Left ventricle myocardium inferior (tissue), 1 donor: ENCODE results near the gene AS3MT. TPM values are rescaled to one million over a fixed set of nuclear protein-coding genes. Genes with fewer than 3 reads are reported as not detected.
"Not testable (repeated sequence)": the region's sequence is repeated elsewhere in the genome, so short reads cannot be mapped to it uniquely, and the experiment has no call there.

Experiments used
- DNase-seq: peaks from one replicate; pipeline ENCODE4 v3.0.0-alpha.2; 2020
- H3K27ac ChIP-seq: fragments of 200-600 bp; replicated peaks from 2 replicates; pipeline ENCODE4 v1.8.0; 2021
- H3K27me3 ChIP-seq: fragments of 200-600 bp; 2 replicates; pipeline ENCODE4 v1.8.0; 2021; ENCODE audit warnings: low read depth
- H3K36me3 ChIP-seq: fragments of 200-600 bp; 2 replicates; pipeline ENCODE4 v1.8.0; 2021
- H3K4me1 ChIP-seq: fragments of 200-600 bp; 2 replicates; pipeline ENCODE4 v1.8.0; 2021
- H3K4me3 ChIP-seq: fragments of 200-600 bp; 2 replicates; pipeline ENCODE4 v1.8.0; 2021; ENCODE audit warnings: mild to moderate bottlenecking, moderate library complexity
- H3K9me3 ChIP-seq: fragments of 200-600 bp; replicated peaks from 2 replicates; pipeline ENCODE4 v1.8.0; 2021
- CTCF ChIP-seq: fragments of 200-600 bp; IDR thresholded peaks from 2 replicates; pipeline ENCODE4 v1.8.0; 2021; ENCODE audit warnings: antibody characterized with exemption, mild to moderate bottlenecking, borderline replicate concordance
- intact Hi-C: fragments of 100-400 bp; cut with micrococcal nuclease; formaldehyde crosslinking; loops from one replicate; pipeline ENCODE4 v1.11.0; 2022
- total RNA-seq: library from RNA; stranded (reverse); fragmentation: NEBNext Ultra II Directional; extraction: Animal tissue kit (Norgen Biotek cat#: 25700); gene quantifications from one replicate; pipeline ENCODE4 v1.2.1, GENCODE V29; 2021
- donor health status: DM: no; HTN: yes; CAD: no; lungs with severe emphysema.

Gene AS3MT
- total RNA-seq, 1 donor from 2014 or later: 17.2 TPM

DNA sequence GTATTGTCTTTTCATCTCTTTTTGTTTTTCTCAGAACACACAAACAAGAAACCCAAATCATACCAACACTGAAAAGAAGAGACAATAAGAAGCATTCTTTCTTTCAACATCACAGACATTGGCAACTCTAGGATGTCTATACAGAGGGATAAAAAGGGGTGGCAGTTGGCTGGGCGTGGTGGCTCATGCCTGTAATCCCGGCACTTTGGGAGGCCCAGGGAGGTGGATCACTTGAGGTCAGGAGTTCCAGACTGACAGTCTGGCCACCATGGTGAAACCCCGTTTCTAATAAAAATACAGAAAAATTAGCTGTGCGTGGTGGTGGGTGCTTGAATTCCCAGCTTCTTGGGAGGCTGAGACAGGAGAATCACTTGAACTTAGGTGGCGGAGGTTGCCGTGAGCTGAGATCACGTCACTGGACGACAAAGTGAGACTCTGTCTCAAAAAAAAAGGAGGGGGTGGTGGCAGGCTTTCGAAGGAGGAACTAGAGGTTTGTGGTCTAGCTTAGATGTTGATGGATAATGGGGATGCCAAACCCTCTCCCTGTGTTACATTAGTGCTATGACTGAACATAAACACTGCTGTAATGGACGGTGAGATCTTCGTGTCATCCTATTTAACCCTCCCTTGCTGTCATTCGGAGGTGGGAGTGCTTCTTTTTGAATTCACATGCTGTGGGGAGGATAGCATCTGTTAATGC is 58.2 kb downstream of the AS3MT start:
- Histone ChIP-seq H3K4me1 (peaks cover 15% of the 10 kb centered on the region), H3K27ac (no peak overlapping the region), H3K36me3 (peaks cover 14% of the 10 kb centered on the region), H3K4me3 (no peak overlapping the region), H3K27me3 (no peaks in the 10 kb centered on the region), H3K9me3 (no peaks in the 10 kb centered on the region)
- intact Hi-C loops: no loop called here
- DNase-seq: no peak
- no peak for TF ChIP-seq CTCF

DNA sequence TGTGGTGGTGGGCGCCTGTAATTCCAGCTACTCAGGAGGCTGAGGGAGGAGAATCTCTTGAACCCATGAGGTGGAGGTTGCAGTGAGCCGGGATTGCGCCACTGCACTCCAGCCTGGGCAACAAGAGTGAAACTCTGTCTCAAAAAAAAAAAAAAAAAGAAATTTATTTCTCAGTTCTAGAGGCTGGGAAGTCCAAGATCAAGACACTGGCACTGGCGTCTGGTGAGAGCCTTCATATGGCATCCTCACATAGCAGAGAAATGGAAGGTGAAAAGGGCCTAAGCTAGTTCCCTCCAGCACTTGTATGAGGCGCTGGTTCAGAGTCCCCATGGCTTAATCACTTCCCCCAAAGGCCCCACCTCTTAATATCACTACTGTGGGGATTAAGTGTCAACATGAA is 59.2 kb downstream of the AS3MT start:
- H3K27me3 ChIP-seq, H3K4me3 ChIP-seq, H3K4me1 ChIP-seq, H3K27ac ChIP-seq, DNase-seq, intact Hi-C loops, H3K9me3 ChIP-seq: not testable (repeated sequence)
- peaks cover 14% of the 10 kb centered on the region for H3K36me3 ChIP-seq

- Histone ChIP-seq H3K27ac (no peak overlapping the region), H3K9me3 (no peaks in the 10 kb centered on the region), H3K36me3 (peaks cover 14% of the 10 kb centered on the region), H3K4me3 (no peak overlapping the region), H3K4me1 (no peaks in the 10 kb centered on the region), H3K27me3 (no peaks in the 10 kb centered on the region)
- no peak for DNase-seq
- TF ChIP-seq CTCF: no peak
- intact Hi-C loops: no loop called here
Observed at GRCh38 chr10:102930720-102931119, 61.5 kb downstream of the AS3MT start.

GRCh38 chr10:102931643-102932042 is 62.4 kb downstream of the AS3MT start:
- H3K36me3 ChIP-seq: peaks cover 14% of the 10 kb centered on the region
- no peak for TF ChIP-seq CTCF
- DNase-seq: no peak
- no peak overlapping the region for H3K4me3 ChIP-seq
- intact Hi-C loops: no loop called here
- no peaks in the 10 kb centered on the region for H3K4me1 ChIP-seq
- no peak overlapping the region for H3K27ac ChIP-seq
- no peaks in the 10 kb centered on the region for H3K9me3 ChIP-seq
- H3K27me3 ChIP-seq: no peaks in the 10 kb centered on the region

DNA sequence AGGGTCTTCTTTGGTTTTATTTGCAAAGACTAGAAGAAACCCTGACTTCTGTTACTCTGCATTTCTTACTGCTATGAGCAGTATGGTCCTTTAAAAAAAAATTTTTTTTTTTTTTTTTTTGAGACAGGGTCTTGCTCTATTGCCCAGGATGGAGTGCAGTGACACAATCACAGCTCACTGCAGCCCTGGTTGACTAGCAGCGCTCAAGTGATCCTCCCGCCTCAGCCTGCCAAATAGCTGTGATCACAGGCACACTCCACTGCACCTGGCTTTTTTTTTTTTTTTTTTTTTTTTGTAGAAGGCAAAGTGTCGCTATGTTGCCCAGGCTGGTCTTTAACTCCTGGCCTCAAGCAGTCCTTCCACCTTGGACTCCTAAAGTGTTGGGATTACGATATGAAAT is 66.2 kb downstream of the AS3MT start:
- H3K9me3 ChIP-seq: no peaks in the 10 kb centered on the region
- H3K4me1 ChIP-seq: no peaks in the 10 kb centered on the region
- no peak for DNase-seq
- peaks cover 4% of the 10 kb centered on the region for H3K36me3 ChIP-seq
- TF ChIP-seq CTCF: no peak
- no peak overlapping the region for H3K27ac ChIP-seq
- no peak overlapping the region for H3K4me3 ChIP-seq
- no peaks in the 10 kb centered on the region for H3K27me3 ChIP-seq
- intact Hi-C loops: no loop called here

GRCh38 chr10:102935939-102936605 is 66.8 kb downstream of the AS3MT start:
- H3K4me3 ChIP-seq: no peak overlapping the region
- H3K27me3 ChIP-seq: no peaks in the 10 kb centered on the region
- TF ChIP-seq CTCF: no peak
- peaks cover 4% of the 10 kb centered on the region for H3K36me3 ChIP-seq
- DNase-seq: no peak
- no peak overlapping the region for H3K27ac ChIP-seq
- intact Hi-C loops: no loop called here
- H3K9me3 ChIP-seq: no peaks in the 10 kb centered on the region
- H3K4me1 ChIP-seq: no peaks in the 10 kb centered on the region
